OCI-LY3 (cell line): ENCODE data around the gene EEF1AKMT2.

ENCODE experiments used
- H2AFZ ChIP-seq: fragments of 200-600, 300-600 bp; shearing (Covaris generic); 2 replicates; pipeline ENCODE4 v1.6.0; 2014; ENCODE audit warnings: antibody characterized with exemption, low read depth, low read length
- H3K27ac ChIP-seq: fragments of 200-600, 300-600 bp; sonication (generic); 2 replicates; pipeline ENCODE4 v1.5.1; 2014; ENCODE audit warnings: mild to moderate bottlenecking, low read length, moderate library complexity, mixed read lengths
- H3K27me3 ChIP-seq: fragments of 200-600, 300-600 bp; sonication (generic); 2 replicates; pipeline ENCODE4 v1.6.1; 2014; ENCODE audit warnings: low read depth, low read length, mixed read lengths
- H3K36me3 ChIP-seq: fragments of 200-600, 300-600 bp; sonication (generic); replicated peaks from 2 replicates; pipeline ENCODE3; 2014; ENCODE audit warnings: low read depth, low read length, mixed read lengths
- H3K4me1 ChIP-seq: fragments of 300-600, 200-600 bp; sonication (generic); 2 replicates; pipeline ENCODE4 v1.6.1; 2014; ENCODE audit warnings: low read length, mixed read lengths
- H3K4me2 ChIP-seq: fragments of 200-600, 300-600 bp; sonication (generic); 2 replicates; pipeline ENCODE4 v1.6.1; 2014; ENCODE audit warnings: low read length, mixed read lengths
- H3K4me3 ChIP-seq: fragments of 300-600, 200-600 bp; sonication (generic); 2 replicates; pipeline ENCODE4 v1.5.1; 2014; ENCODE audit warnings: antibody characterized with exemption, mild to moderate bottlenecking, low read length, moderate library complexity
- H3K79me2 ChIP-seq: fragments of 300-600, 200-600 bp; shearing (Covaris generic); 2 replicates; pipeline ENCODE4 v1.6.1; 2014; ENCODE audit warnings: mild to moderate bottlenecking, low read length, mixed read lengths
- H3K9ac ChIP-seq: fragments of 300-600, 200-600 bp; shearing (Covaris generic); 2 replicates; pipeline ENCODE4 v1.6.0; 2014; ENCODE audit warnings: mild to moderate bottlenecking, low read length, moderate library complexity
- H3K9me3 ChIP-seq: fragments of 200-600, 300-600 bp; shearing (Covaris generic); 2 replicates; pipeline ENCODE4 v1.6.1; 2014; ENCODE audit warnings: low read length, mixed read lengths; ENCODE audit not compliant: insufficient read depth
- H4K20me1 ChIP-seq: fragments of 200-600, 300-600 bp; sonication (generic); 2 replicates; pipeline ENCODE4 v1.6.1; 2016; ENCODE audit warnings: low read length, mixed read lengths; ENCODE audit not compliant: insufficient read depth
- CTCF ChIP-seq: fragments of 200-600, 300-600 bp; sonication (generic); IDR thresholded peaks from 2 replicates; pipeline ENCODE4 v1.5.1; 2014; ENCODE audit warnings: antibody characterized with exemption, low read length, low read depth
- EZH2phosphoT487 ChIP-seq: fragments of 200-600 bp; shearing (Covaris generic); IDR thresholded peaks from 2 replicates; pipeline ENCODE4 v1.6.1; 2018; ENCODE audit warnings: antibody characterized with exemption, mixed run types, low read depth

Gene EEF1AKMT2

DNA sequence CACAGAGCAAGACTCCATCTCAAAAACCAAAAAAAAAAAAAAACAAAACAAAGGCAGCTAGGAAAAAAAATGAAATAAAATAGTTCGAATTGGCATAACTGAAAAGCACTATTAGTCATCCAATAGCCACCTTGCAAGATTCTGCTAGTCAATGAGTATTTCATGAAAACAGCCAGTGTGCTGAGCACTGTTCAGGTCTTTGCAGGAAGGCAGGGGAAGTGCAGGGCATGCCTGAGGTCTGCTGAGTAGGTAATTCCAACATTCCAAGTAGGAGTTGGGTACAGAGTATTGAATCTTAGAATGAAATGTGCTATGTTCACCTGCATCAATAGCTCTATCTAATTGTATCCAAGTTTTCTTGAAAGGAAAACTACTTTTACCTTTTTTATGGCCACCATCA is 32.8 kb upstream of the EEF1AKMT2 start:
- Histone ChIP-seq H3K4me1 (no peaks in the 10 kb centered on the region), H3K79me2 (no peaks in the 10 kb centered on the region), H2AFZ (no peak overlapping the region), H3K9ac (no peak overlapping the region), H3K4me2 (no peak overlapping the region), H3K36me3 (peaks cover 15% of the 10 kb centered on the region), H3K27ac (no peak overlapping the region), H3K27me3 (no peaks in the 10 kb centered on the region), H4K20me1 (no peaks in the 10 kb centered on the region), H3K9me3 (no peaks in the 10 kb centered on the region), H3K4me3 (no peak overlapping the region)
- TF ChIP-seq EZH2phosphoT487 (no peak), CTCF (no peak)

- no peak overlapping the region for H3K4me3 ChIP-seq
- H2AFZ ChIP-seq, result no peak overlapping the region
- H3K27me3 ChIP-seq, result no peaks in the 10 kb centered on the region
- no peak overlapping the region for H3K4me2 ChIP-seq
- no peaks in the 10 kb centered on the region for H3K79me2 ChIP-seq
- H4K20me1 ChIP-seq, result no peaks in the 10 kb centered on the region
- H3K36me3 ChIP-seq, result peaks cover 10% of the 10 kb centered on the region
- H3K4me1 ChIP-seq, result no peaks in the 10 kb centered on the region
- no peak overlapping the region for H3K27ac ChIP-seq
- H3K9ac ChIP-seq, result no peak overlapping the region
- H3K9me3 ChIP-seq, result no peaks in the 10 kb centered on the region
- no peak for TF ChIP-seq EZH2phosphoT487
- no peak for TF ChIP-seq CTCF
Observed at GRCh38 chr10:124821520-124821919, 29.8 kb upstream of the EEF1AKMT2 start.

- Histone ChIP-seq H3K4me1 (no peaks in the 10 kb centered on the region), H3K27me3 (no peaks in the 10 kb centered on the region), H3K36me3 (peaks cover 10% of the 10 kb centered on the region), H3K27ac (no peak overlapping the region), H3K4me3 (no peak overlapping the region), H2AFZ (no peak overlapping the region), H3K4me2 (no peak overlapping the region), H3K9me3 (no peaks in the 10 kb centered on the region), H3K79me2 (no peaks in the 10 kb centered on the region), H3K9ac (no peak overlapping the region), H4K20me1 (no peaks in the 10 kb centered on the region)
- no peak for TF ChIP-seq CTCF
- TF ChIP-seq EZH2phosphoT487, result no peak
Observed at GRCh38 chr10:124820121-124820520, 28.4 kb upstream of the EEF1AKMT2 start.

GRCh38 chr10:124802313-124802675 is 10.6 kb upstream of the EEF1AKMT2 start:
- TF ChIP-seq EZH2phosphoT487 (no peak), CTCF (no peak)
- Histone ChIP-seq H3K27ac (peak overlapping the region; percentile 89), H3K9ac (peak overlapping the region; percentile 94), H3K4me2 (peak overlapping the region; percentile 76), H3K4me1 (peaks cover 13% of the 10 kb centered on the region), H3K9me3 (no peaks in the 10 kb centered on the region), H4K20me1 (no peaks in the 10 kb centered on the region), H3K27me3 (no peaks in the 10 kb centered on the region), H3K4me3 (peak overlapping the region; percentile 97), H3K79me2 (peaks cover 43% of the 10 kb centered on the region), H3K36me3 (no peaks in the 10 kb centered on the region), H2AFZ (no peak overlapping the region)
